ENCODE results near the gene CA6. TPM values are rescaled to one million over a fixed set of nuclear protein-coding genes. Genes with fewer than 3 reads are reported as not detected.
"Not testable (repeated sequence)": the region's sequence is repeated elsewhere in the genome, so short reads cannot be mapped to it uniquely, and the experiment has no call there.

The CA6 gene
- total RNA-seq, 2 experiments from 2014 or later: 6.3 to 6.4 TPM

- Mint-ChIP-seq H3K4me1 (ENCODE audit: low read depth) (peaks cover 63% of the 10 kb centered on the region), H3K27me3 (ENCODE audit: low read depth) (no peaks in the 10 kb centered on the region)
- no peak for ATAC-seq
These were observed 40.5 kb downstream of the CA6 start for GRCh38 chr1:8985915-8986813.

GRCh38 chr1:8986814-8987190 lies 41.1 kb downstream of the CA6 start:
- POLR2A ChIA-PET: interaction anchor here (1.0 to 5.9 kb wide), 8 partner anchors 16 to 109 kb away, joined by 3 to 75 read pairs (median 18); partner anchors contain the start of gene ENO1
- DNase-seq (peak; percentile 58), ATAC-seq (peak; percentile 40)
- CTCF ChIA-PET: interaction anchor here (0.7 to 11.3 kb wide), 14 partner anchors 17 to 138 kb away, joined by 3 to 232 read pairs (median 8); partner anchors contain the start of gene CA6
- peak overlapping the region; percentile 94 for H3K27ac Mint-ChIP-seq
- H3K27me3 Mint-ChIP-seq (ENCODE audit: low read depth): no peaks in the 10 kb centered on the region
- peaks cover 2% of the 10 kb centered on the region for H3K36me3 Mint-ChIP-seq (ENCODE audit: low read depth)
- no peaks in the 10 kb centered on the region for H3K9me3 Mint-ChIP-seq (ENCODE audit: insufficient read depth)
- peaks cover 62% of the 10 kb centered on the region for H3K4me1 Mint-ChIP-seq (ENCODE audit: low read depth)
- peak overlapping the region; percentile 70 for H3K4me3 Mint-ChIP-seq

More at GRCh38 chr1:8985915-8986813, 40.5 kb downstream of the CA6 start:
- ChIA-PET CTCF (interaction anchor here (0.7 to 11.3 kb wide), 13 partner anchors 18 to 137 kb away, joined by 3 to 232 read pairs (median 7); partner anchors contain the start of gene CA6), POLR2A (interaction anchor here (1.0 to 5.9 kb wide), 9 partner anchors 15 to 108 kb away, joined by 3 to 75 read pairs (median 7); partner anchors contain the start of gene ENO1)
- Mint-ChIP-seq H3K27ac (peak overlapping the region; percentile 94), H3K36me3 (ENCODE audit: low read depth) (peaks cover 2% of the 10 kb centered on the region), H3K9me3 (ENCODE audit: insufficient read depth) (no peaks in the 10 kb centered on the region), H3K4me3 (peak overlapping the region; percentile 70)
- no peak for DNase-seq

- ChIA-PET POLR2A (interaction anchor here (0.6 to 5.9 kb wide), 13 partner anchors 17 to 564 kb away, joined by 3 to 75 read pairs (median 7); partner anchors contain the start of gene ENO1), CTCF (interaction anchor here (0.7 to 11.3 kb wide), 26 partner anchors 11 to 139 kb away, joined by 3 to 232 read pairs (median 6); partner anchors contain the start of genes CA6 and ENO1)
- peak overlapping the region; percentile 48 for H3K4me3 Mint-ChIP-seq
- H3K4me1 Mint-ChIP-seq (ENCODE audit: low read depth): peaks cover 62% of the 10 kb centered on the region
- peak overlapping the region; percentile 94 for H3K27ac Mint-ChIP-seq
- no peaks in the 10 kb centered on the region for H3K9me3 Mint-ChIP-seq (ENCODE audit: insufficient read depth)
- H3K27me3 Mint-ChIP-seq (ENCODE audit: low read depth): no peaks in the 10 kb centered on the region
- ATAC-seq: peak; percentile 62
- H3K36me3 Mint-ChIP-seq (ENCODE audit: low read depth): peaks cover 2% of the 10 kb centered on the region
- DNase-seq: peak; percentile 76
These were observed 42.4 kb downstream of the CA6 start for GRCh38 chr1:8987881-8988617.

GRCh38 chr1:8988618-8988967 lies 42.9 kb downstream of the CA6 start:
- CTCF ChIA-PET: interaction anchor here (1.0 to 11.3 kb wide), 13 partner anchors 12 to 285 kb away, joined by 3 to 232 read pairs (median 4); no protein-coding TSS in a partner anchor
- H3K4me3 Mint-ChIP-seq: no peak overlapping the region
- ATAC-seq: no peak
- DNase-seq: no peak
- peaks cover 57% of the 10 kb centered on the region for H3K4me1 Mint-ChIP-seq (ENCODE audit: low read depth)
- POLR2A ChIA-PET: interaction anchor here (1.2 to 2.8 kb wide), 6 partner anchors 16 to 110 kb away, joined by 4 to 20 read pairs (median 8); partner anchors contain the start of gene ENO1
- H3K27me3 Mint-ChIP-seq (ENCODE audit: low read depth): no peaks in the 10 kb centered on the region
- H3K27ac Mint-ChIP-seq: peak overlapping the region; percentile 34
- H3K9me3 Mint-ChIP-seq (ENCODE audit: insufficient read depth): no peaks in the 10 kb centered on the region
- H3K36me3 Mint-ChIP-seq (ENCODE audit: low read depth): peaks cover 2% of the 10 kb centered on the region

GRCh38 chr1:8989061-8989460 lies 43.4 kb downstream of the CA6 start:
- ATAC-seq: no peak
- Mint-ChIP-seq H3K36me3 (ENCODE audit: low read depth) (peaks cover 2% of the 10 kb centered on the region), H3K4me1 (ENCODE audit: low read depth) (peaks cover 53% of the 10 kb centered on the region), H3K27me3 (ENCODE audit: low read depth) (no peaks in the 10 kb centered on the region), H3K4me3 (no peak overlapping the region), H3K27ac (peak overlapping the region; percentile 34), H3K9me3 (ENCODE audit: insufficient read depth) (no peaks in the 10 kb centered on the region)
- POLR2A ChIA-PET: interaction anchor here (0.6 to 2.8 kb wide), 9 partner anchors 15 to 130 kb away, joined by 3 to 20 read pairs (median 7); partner anchors contain the start of gene ENO1
- DNase-seq: no peak
- CTCF ChIA-PET: interaction anchor here (0.8 to 11.3 kb wide), 18 partner anchors 12 to 286 kb away, joined by 3 to 232 read pairs (median 3); no protein-coding TSS in a partner anchor

GRCh38 chr1:8989821-8990220 lies 44.2 kb downstream of the CA6 start:
- Mint-ChIP-seq H3K4me3 (no peak overlapping the region), H3K27me3 (ENCODE audit: low read depth) (no peaks in the 10 kb centered on the region), H3K9me3 (ENCODE audit: insufficient read depth) (no peaks in the 10 kb centered on the region), H3K4me1 (ENCODE audit: low read depth) (peaks cover 49% of the 10 kb centered on the region), H3K27ac (peak overlapping the region; percentile 82), H3K36me3 (ENCODE audit: low read depth) (peaks cover 2% of the 10 kb centered on the region)
- CTCF ChIA-PET: interaction anchor here (0.8 to 11.3 kb wide), 14 partner anchors 14 to 211 kb away, joined by 3 to 232 read pairs (median 4); no protein-coding TSS in a partner anchor
- POLR2A ChIA-PET: interaction anchor here (0.8 to 2.8 kb wide), 9 partner anchors 14 to 131 kb away, joined by 3 to 20 read pairs (median 7); partner anchors contain the start of gene ENO1
- DNase-seq (peak; percentile 46), ATAC-seq (peak; percentile 37)

- no peaks in the 10 kb centered on the region for H3K27me3 Mint-ChIP-seq (ENCODE audit: low read depth)
- CTCF ChIA-PET: interaction anchor here (0.6 to 11.3 kb wide), 9 partner anchors 11 to 79 kb away, joined by 3 to 156 read pairs (median 4); no protein-coding TSS in a partner anchor
- no peaks in the 10 kb centered on the region for H3K9me3 Mint-ChIP-seq (ENCODE audit: insufficient read depth)
- POLR2A ChIA-PET: interaction anchor here (1.2 to 1.5 kb wide), 2 partner anchors 73 to 75 kb away, joined by 4 to 6 read pairs; no protein-coding TSS in a partner anchor
- H3K27ac Mint-ChIP-seq: no peak overlapping the region
- no peaks in the 10 kb centered on the region for H3K36me3 Mint-ChIP-seq (ENCODE audit: low read depth)
- DNase-seq (no peak), ATAC-seq (no peak)
- no peak overlapping the region for H3K4me3 Mint-ChIP-seq
- peaks cover 22% of the 10 kb centered on the region for H3K4me1 Mint-ChIP-seq (ENCODE audit: low read depth)
These were observed 47.4 kb downstream of the CA6 start for GRCh38 chr1:8992936-8993687.

GRCh38 chr1:8993962-8994675 lies 48.5 kb downstream of the CA6 start:
- not testable (repeated sequence) for DNase-seq; H3K4me3 Mint-ChIP-seq; H3K27ac Mint-ChIP-seq; ATAC-seq; H3K27me3 Mint-ChIP-seq (ENCODE audit: low read depth); H3K9me3 Mint-ChIP-seq (ENCODE audit: insufficient read depth); H3K36me3 Mint-ChIP-seq (ENCODE audit: low read depth)
- ChIA-PET CTCF (interaction anchor here (1.9 to 11.3 kb wide), 2 partner anchors 10 to 31 kb away, joined by 5 to 156 read pairs; no protein-coding TSS in a partner anchor), POLR2A (interaction anchor here (1.5 kb wide), 1 partner anchor 76 kb away, joined by 4 read pairs; no protein-coding TSS in a partner anchor)
- peaks cover 12% of the 10 kb centered on the region for H3K4me1 Mint-ChIP-seq (ENCODE audit: low read depth)

- H3K27ac Mint-ChIP-seq; CTCF ChIA-PET; H3K4me3 Mint-ChIP-seq; H3K9me3 Mint-ChIP-seq (ENCODE audit: insufficient read depth); ATAC-seq; H3K27me3 Mint-ChIP-seq (ENCODE audit: low read depth); H3K36me3 Mint-ChIP-seq (ENCODE audit: low read depth); DNase-seq; POLR2A ChIA-PET: not testable (repeated sequence)
- H3K4me1 Mint-ChIP-seq (ENCODE audit: low read depth): peaks cover 25% of the 10 kb centered on the region
These were observed 56.0 kb downstream of the CA6 start for GRCh38 chr1:9001534-9002214.

- ATAC-seq; H3K36me3 Mint-ChIP-seq (ENCODE audit: low read depth); H3K27ac Mint-ChIP-seq; POLR2A ChIA-PET; H3K9me3 Mint-ChIP-seq (ENCODE audit: insufficient read depth); H3K4me3 Mint-ChIP-seq; H3K27me3 Mint-ChIP-seq (ENCODE audit: low read depth); DNase-seq: not testable (repeated sequence)
- H3K4me1 Mint-ChIP-seq (ENCODE audit: low read depth): peaks cover 25% of the 10 kb centered on the region
- CTCF ChIA-PET: interaction anchor here (4.0 to 4.7 kb wide), 2 partner anchors 12 to 140 kb away, joined by 155 to 156 read pairs; no protein-coding TSS in a partner anchor
These were observed 56.5 kb downstream of the CA6 start for GRCh38 chr1:9002215-9002560.
